ENCODE measurements around the gene LIN7B.
"Not testable (repeated sequence)": the region's sequence is repeated elsewhere in the genome, so short reads cannot be mapped to it uniquely, and the experiment has no call there.

LIN7B gene

GRCh38 chr19:49120325-49120683, 6.1 kb downstream of the LIN7B start:
- DNase-seq, result no peak

GRCh38 chr19:49120868-49121267, 6.7 kb downstream of the LIN7B start:
- DNase-seq, result no peak

- DNase-seq, result not testable (repeated sequence)
Observed at GRCh38 chr19:49121841-49122240, 7.7 kb downstream of the LIN7B start.

GRCh38 chr19:49123285-49123684, 9.1 kb downstream of the LIN7B start:
- DNase-seq, result not testable (repeated sequence)

DNA sequence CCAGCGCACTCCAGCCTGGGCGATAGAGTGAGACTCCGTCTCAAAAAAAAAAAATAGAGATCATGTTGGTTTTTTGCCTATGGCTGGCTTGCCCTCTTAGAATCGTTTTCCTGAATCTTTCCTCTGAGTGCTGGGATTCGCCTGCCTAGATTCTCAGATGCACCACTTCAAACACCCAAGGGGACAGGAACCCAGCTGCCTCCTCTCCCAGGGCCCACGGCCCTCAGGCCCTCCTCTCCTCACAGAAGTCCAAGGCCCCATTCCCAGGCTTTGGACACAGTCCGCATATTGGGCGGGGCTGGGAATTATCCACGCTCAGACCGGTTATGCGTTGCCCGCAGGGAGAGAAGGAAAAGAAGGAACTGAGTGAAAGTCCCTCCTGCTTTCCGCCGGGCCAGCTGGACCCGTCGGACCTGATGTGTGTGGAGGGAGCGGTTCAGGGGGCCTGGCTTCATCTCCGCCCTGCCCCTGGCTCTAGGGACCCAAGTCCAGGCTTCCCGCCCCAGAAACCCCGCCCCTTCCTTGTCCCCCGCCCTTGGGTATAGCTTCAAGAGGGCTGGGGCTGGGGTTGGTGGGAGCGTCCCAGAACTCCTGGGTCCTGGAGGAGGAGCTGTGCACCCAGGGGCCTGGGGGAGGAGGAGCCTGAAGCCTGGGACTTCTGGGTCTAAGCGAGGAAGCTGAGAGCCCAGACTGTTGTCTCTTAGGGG, 11.0 kb downstream of the LIN7B start:
- DNase-seq, result no peak

- no peak for DNase-seq
Observed at GRCh38 chr19:49126575-49126974, 12.4 kb downstream of the LIN7B start.

- DNase-seq, result not testable (repeated sequence)
Observed at GRCh38 chr19:49127225-49127624, 13.1 kb downstream of the LIN7B start.

DNA sequence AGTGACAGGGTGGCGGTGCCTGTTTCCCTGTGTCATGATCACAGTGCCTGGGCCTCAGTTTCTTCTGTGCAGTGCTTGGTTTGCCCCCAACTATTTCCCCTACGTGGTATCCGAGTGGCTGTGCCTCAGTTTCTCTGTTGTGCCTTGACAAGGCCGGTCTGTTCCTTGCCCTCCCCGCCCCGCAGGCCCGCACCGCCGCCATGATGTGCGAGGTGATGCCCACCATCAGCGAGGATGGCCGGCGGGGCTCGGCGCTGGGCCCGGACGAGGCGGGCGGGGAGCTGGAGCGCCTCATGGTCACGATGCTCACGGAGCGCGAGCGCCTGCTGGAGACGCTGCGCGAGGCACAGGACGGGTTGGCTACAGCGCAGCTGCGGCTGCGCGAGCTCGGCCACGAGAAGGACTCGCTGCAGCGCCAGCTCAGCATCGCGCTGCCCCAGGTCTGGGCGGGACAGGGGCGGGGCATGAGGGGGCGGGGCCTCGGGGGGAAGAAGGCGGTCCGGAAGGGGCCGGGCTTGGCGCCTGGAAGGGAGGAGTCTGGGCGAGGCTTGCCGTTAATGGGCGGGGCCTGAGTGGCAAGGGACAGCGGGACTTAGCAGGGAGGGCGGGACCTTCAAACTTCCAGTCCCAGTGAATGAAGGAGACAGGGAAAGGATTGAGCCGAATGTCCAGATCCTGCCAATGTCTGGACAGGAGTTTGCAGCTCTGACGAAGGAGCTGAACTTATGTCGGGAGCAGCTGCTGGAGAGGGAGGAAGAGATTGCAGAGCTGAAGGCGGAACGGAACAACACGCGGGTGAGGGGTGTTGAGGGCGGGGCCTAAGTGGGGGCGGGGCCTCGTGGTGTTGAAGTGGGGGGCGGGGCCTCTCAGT, 13.7 kb downstream of the LIN7B start:
- peak; percentile 99 for DNase-seq

- no peak for DNase-seq
Observed at GRCh38 chr19:49128545-49129237, 14.5 kb downstream of the LIN7B start.

- DNase-seq, result no peak
Observed at GRCh38 chr19:49129238-49129583, 15.0 kb downstream of the LIN7B start.

GRCh38 chr19:49130325-49130724, 16.2 kb downstream of the LIN7B start:
- no peak for DNase-seq

- DNase-seq, result no peak
Observed at GRCh38 chr19:49132974-49133609, 18.9 kb downstream of the LIN7B start.

DNA sequence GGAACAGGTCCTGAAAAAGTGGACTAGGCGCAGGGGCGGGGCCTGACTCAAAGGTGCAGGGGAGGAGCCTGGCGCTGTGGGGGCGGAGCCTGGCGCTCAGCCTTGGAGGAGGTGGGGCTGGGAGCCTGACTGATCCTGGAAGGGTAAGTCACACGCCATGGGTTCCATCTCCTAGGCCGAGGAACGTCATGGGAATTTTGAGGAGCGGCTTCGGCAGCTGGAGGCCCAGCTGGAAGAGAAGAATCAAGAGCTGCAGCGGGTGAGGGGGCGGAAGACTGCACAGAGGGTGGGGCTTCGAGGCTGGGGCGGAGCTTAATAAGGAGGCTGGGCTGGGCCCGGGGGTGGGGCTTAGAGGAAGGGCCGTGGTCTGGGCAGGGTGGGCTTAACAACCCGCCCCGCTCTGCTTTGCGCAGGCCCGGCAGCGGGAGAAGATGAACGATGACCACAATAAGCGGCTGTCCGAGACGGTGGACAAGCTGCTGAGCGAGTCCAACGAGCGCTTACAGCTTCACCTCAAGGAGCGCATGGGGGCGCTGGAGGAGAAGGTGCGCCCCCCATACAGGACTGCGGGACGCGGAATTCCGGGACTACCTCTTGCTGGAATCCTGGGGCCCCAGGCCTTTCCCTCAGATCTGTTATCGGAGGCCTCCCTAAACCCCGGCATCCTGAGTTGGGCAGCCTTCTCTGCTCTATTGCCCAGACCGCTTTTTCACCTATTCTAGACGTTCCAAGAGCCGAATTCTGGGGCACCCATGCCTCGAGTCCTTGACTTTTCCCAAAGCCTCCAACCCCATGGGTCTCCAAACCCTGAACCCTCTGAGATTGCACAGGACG, 19.7 kb downstream of the LIN7B start:
- DNase-seq, result peak; percentile 80

DNA sequence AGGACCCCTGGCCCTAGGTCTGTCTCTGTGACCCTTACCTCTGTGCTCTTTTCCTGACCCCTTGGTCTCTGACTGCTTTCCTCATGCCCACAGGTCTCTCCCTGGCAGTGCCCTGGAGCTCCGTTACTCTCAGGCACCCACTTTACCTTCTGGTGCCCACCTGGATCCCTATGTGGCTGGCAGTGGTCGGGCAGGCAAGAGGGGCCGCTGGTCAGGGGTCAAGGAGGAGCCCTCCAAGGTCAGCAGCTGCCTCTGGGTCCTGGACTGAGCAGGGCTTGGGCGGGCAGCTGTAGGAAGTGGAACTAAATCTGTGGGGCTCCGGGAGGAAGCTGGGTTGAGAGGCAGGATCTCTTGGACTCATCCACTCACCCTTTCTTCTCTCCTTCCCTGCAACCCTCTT, 21.5 kb downstream of the LIN7B start:
- no peak for DNase-seq

GRCh38 chr19:49136771-49137171, 22.6 kb downstream of the LIN7B start:
- DNase-seq, result no peak

- no peak for DNase-seq
Observed at GRCh38 chr19:49140951-49141350, 26.8 kb downstream of the LIN7B start.

DNA sequence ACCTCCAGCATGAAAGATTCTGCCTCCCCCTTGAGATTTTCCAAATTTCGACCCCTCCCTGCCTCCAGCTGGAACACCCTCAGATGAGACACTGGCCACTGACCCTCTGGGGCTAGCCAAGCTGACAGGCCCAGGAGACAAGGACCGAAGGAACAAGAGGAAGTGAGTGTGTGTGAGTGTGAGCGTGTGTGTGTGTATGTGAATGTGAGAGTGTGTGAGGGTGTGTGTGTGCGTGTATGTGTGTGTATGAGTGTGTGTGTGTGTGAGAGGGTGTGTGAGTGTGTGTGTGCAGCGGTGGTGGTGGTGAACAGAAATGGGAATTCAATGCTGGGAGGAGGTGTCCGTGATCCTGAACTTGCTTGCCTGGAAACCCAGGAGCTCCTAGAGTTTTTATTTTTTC, 27.2 kb downstream of the LIN7B start:
- no peak for DNase-seq

DNA sequence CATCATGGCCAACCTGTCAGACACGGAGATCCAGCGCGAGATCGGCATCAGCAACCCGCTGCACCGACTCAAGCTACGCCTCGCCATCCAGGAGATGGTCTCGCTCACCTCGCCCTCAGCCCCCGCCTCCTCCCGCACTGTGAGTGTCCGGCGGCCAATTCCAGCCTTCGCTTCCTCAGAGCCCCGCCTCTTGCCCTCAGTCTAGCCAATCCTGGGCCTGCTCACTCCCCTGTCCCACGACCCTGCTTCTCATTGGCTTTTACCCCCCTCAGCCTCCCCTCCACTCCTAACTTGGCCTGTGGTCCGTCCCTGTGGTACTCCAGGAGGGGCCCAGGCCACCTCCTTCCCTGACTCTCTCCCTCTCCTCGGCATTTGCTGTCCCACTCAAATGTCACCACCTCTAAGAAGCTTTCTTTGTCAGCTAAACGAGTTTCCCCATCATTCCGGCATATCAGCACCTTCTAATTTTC, 28.7 kb downstream of the LIN7B start:
- peak; percentile 89 for DNase-seq

DNA sequence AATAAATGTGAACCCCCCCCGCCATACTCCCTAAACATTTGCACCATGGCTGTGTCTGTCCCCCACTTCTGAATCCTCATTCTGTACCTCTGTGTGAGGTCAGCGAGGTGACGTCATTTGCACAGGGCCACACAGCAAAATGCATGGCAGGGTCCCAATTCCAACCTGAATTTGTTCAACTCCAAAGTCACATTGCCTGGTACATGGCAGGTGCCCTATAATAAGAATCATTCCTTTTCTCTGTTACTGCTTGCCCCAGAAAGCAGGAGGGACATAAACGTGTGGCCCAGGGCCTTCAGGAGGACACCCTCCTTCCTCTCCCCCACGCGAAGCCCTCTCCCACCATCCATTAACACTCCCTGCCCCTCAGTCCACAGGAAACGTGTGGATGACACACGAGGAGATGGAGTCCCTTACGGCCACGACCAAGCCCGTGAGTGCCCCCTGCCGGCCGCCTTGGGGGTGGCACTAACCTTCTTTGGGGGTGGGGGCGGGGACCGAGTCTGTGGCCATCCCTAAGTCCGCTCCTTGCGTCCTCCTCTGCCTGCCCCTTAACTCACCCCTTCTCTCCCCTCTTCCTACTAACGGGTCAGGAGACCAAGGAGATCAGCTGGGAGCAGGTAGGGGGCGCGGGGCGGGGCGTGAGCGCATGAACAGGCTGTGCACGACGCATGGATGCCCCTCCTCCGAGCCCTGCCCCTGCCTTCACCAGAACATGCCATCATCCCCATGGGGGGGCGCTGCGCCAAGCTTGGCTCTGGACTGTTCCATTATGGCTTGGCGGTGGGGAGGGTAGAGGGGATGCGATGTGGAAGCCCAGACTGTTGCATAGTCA, 31.6 kb downstream of the LIN7B start:
- DNase-seq, result peak; percentile 88

DNA sequence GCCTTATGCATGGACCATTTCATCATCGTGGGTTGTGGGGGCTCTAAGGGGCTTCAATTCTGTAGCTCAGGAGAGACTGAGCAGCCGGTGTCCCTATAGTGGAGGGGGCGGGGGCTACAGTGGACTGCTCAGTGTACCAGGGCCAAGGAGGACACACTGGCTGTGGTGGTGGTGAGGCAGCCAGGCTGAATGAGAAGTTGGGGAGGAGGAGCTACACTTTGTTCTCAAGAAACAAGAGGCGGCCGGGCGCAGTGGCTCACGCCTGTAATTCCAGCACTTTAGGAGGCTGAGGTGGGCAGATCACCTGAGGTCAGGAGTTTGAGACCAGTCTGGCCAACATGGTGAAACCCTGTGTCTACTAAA, 32.2 kb downstream of the LIN7B start:
- DNase-seq, result not testable (repeated sequence)

GRCh38 chr19:49148044-49148682, 34.0 kb downstream of the LIN7B start:
- DNase-seq, result no peak

All from right forelimb (tissue), 1 donor.